Measurements from ENCODE around the gene R3HDML.
"Not testable (repeated sequence)": the region's sequence is repeated elsewhere in the genome, so short reads cannot be mapped to it uniquely, and the experiment has no call there.

Gene R3HDML

GRCh38 chr20:44331201-44331600, 5.6 kb upstream of the R3HDML start:
- DNase-seq = no peak

- DNase-seq = no peak
Measured at GRCh38 chr20:44334306-44334705, 2.5 kb upstream of the R3HDML start.

- no peak for DNase-seq
Measured at GRCh38 chr20:44334709-44335108, 2.1 kb upstream of the R3HDML start.

GRCh38 chr20:44335675-44336074, 1.2 kb upstream of the R3HDML start:
- DNase-seq = no peak

- no peak for DNase-seq
Measured at GRCh38 chr20:44336086-44336485, 757 bp upstream of the R3HDML start.

- DNase-seq = no peak
Measured at GRCh38 chr20:44342248-44342647, 5.4 kb downstream of the R3HDML start.

- no peak for DNase-seq
Measured at GRCh38 chr20:44343162-44343675, 6.4 kb downstream of the R3HDML start.

- no peak for DNase-seq
Measured at GRCh38 chr20:44344723-44345122, 7.9 kb downstream of the R3HDML start.

GRCh38 chr20:44345147-44345546, 8.3 kb downstream of the R3HDML start:
- no peak for DNase-seq

GRCh38 chr20:44345941-44346340, 9.1 kb downstream of the R3HDML start:
- not testable (repeated sequence) for DNase-seq

GRCh38 chr20:44348168-44348659, 11.4 kb downstream of the R3HDML start:
- no peak for DNase-seq

- no peak for DNase-seq
Measured at GRCh38 chr20:44349349-44349748, 12.5 kb downstream of the R3HDML start.

- DNase-seq = no peak
Measured at GRCh38 chr20:44350567-44350966, 13.7 kb downstream of the R3HDML start.

- DNase-seq = no peak
Measured at GRCh38 chr20:44354979-44355497, 18.2 kb downstream of the R3HDML start.

GRCh38 chr20:44355498-44356352, 18.9 kb downstream of the R3HDML start, which contains the start of gene HNF4A:
HNF4A (plus strand) TSS chr20:44355699; CDS start chr20:44355805, 106 bp downstream.
- DNase-seq = no peak

GRCh38 chr20:44356353-44356723, 19.5 kb downstream of the R3HDML start:
- DNase-seq = no peak

- DNase-seq = no peak
Measured at GRCh38 chr20:44357020-44357419, 20.2 kb downstream of the R3HDML start.

- no peak for DNase-seq
Measured at GRCh38 chr20:44357555-44358125, 20.8 kb downstream of the R3HDML start.

- DNase-seq = no peak
Measured at GRCh38 chr20:44358776-44359175, 21.9 kb downstream of the R3HDML start.

- DNase-seq = no peak
Measured at GRCh38 chr20:44360221-44360620, 23.4 kb downstream of the R3HDML start.

- DNase-seq = no peak
Measured at GRCh38 chr20:44361021-44361420, 24.2 kb downstream of the R3HDML start.

- no peak for DNase-seq
Measured at GRCh38 chr20:44362466-44362940, 25.7 kb downstream of the R3HDML start.

- DNase-seq = no peak
Measured at GRCh38 chr20:44364068-44364467, 27.2 kb downstream of the R3HDML start.

GRCh38 chr20:44364780-44365179, 27.9 kb downstream of the R3HDML start:
- DNase-seq = no peak
